Testis (tissue), 2 donors: ENCODE data around the gene NTM.

ENCODE experiments used
- CTCF ChIP-seq, 3 experiments: fragments of 450-650 bp in 2 of 3; fragments of 200-600 bp in 1 of 3; sonication (generic) in 1 of 3; IDR thresholded peaks; one replicate each; pipeline ENCODE4 v1.5.1; 2016 to 2019; ENCODE audit warnings: antibody characterized with exemption in 3 of 3, mild to moderate bottlenecking in 2 of 3, moderate library complexity in 1 of 3
- POLR2A ChIP-seq: fragments of 450-650 bp; IDR thresholded peaks from one replicate; pipeline ENCODE4 v1.6.1; 2017; ENCODE audit warnings: antibody characterized with exemption, mild to moderate bottlenecking, moderate library complexity

DNA sequence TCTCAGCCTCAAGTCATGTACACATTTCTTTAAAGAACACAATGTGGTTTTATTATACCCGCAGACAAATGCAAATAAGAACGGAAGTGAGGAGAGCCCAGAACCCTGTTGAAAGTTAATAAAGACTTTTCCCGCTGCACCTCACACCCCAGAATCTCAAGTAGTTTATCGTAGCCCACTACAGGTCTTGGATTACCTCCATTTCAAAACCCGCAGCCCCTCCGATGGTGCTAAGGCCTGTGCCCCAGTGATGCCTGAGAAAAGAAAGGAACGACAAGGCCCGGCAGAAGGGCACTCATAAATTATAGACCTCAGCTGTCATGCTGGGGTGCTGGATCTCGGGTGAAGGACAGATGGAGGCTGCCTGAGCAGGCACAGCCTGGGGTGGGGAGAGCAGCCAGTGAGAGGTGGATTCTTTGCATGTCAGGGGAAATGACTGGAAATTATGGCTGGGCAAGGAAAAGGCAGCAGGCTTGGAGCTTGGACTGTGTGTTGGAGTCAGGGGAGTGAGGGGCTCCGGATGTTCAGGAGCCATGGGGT lies 354.1 kb downstream of the NTM start:
- TF ChIP-seq POLR2A (no peak), CTCF (IDR thresholded peaks at IDR 0.05) (no peak)
